ENCODE measurements around the gene CLINT1.
"Not testable (repeated sequence)": the region's sequence is repeated elsewhere in the genome, so short reads cannot be mapped to it uniquely, and the experiment has no call there.

Gene CLINT1

DNA sequence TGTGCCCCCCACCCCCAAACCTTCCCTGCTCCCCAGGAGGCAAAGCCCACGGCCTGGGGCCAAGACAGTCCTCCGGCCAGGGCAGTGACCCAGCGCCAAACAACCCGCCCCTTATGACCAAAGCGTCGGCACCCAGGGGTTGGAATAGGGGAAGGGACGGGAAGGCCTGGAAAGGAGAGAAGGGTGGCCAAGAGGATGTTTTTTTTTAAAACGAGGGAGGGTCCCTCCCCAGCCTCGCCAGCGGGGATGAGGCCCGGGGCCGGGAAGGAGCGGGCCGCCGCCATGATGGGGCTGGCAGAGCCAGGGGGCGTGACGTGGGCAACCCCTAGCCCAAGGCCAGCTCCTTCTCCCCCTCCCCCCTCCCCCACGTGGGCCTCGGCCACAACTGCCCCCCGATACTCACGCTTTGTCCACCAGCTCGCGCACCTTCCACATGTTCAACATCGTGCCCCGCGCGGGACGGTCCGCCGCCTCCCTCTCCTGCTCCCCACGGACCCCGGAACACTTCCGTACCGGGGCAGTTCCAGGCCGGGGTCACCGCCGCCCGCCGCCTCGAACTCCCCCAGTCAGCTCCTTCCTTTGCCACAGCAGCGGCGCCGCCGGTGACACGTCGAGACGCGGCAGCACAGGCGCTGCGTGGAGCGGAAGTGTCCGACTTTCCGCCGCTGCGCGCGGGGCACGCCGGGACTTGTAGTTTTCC, at the start of gene CLINT1:
Gene CLINT1, minus strand, starts transcription at position 619 of the 700 bp plus-strand sequence. Its CDS starts 175 bp downstream, at position 444.
- peak; percentile 87 to 90 for DNase-seq

GRCh38 chr5:157908459-157908858, 49.5 kb upstream of the CLINT1 start:
- DNase-seq = no peak

GRCh38 chr5:157907479-157907878, 48.5 kb upstream of the CLINT1 start:
- no peak for DNase-seq

GRCh38 chr5:157903117-157903450, 44.1 kb upstream of the CLINT1 start:
- no peak for DNase-seq

- no peak for DNase-seq
Observed at GRCh38 chr5:157902449-157903116, 43.6 kb upstream of the CLINT1 start.

GRCh38 chr5:157900644-157901043, 41.7 kb upstream of the CLINT1 start:
- no peak for DNase-seq

GRCh38 chr5:157893611-157894010, 34.7 kb upstream of the CLINT1 start:
- DNase-seq = no peak

- no peak for DNase-seq
Observed at GRCh38 chr5:157892974-157893373, 34.0 kb upstream of the CLINT1 start.

DNA sequence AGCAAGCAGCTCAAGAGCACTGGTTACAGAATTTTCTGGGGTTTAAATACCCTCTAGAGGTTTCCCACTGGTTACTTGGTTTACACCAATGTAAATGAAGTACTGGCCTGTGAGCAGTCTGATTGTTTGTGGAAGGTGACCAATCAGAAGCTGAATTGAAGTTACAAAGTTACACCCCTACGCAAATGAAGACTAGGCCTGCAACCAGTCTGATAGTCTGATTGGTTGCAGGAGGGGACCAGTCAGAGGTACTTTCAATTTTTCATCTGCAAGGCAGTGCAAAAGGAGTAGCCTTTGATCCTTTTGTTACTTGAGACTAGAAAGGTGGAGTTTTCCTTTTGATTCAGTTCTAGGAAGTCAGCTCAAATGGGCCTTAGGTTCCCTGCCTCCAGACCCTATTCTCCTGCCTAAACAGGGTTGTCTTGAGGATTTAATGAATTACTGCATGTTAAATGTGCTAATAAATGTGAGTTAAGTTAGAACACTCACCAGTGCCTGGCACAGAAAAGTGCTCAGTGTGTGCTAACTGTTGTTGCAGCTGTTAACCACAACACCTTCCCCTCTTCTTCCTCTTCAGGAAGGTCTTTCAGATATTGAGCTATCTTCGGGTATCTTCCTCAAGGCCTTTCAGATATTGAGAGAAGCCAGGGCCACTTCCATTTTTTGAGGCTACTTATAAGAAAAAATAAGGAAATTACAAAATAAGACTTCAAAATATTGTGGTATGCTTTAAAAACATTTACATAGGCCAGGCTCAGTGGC, 32.1 kb upstream of the CLINT1 start:
- DNase-seq = peak in 1 of 2 donors; percentile 43

- DNase-seq = no peak
Observed at GRCh38 chr5:157888814-157889532, 30.0 kb upstream of the CLINT1 start.

DNA sequence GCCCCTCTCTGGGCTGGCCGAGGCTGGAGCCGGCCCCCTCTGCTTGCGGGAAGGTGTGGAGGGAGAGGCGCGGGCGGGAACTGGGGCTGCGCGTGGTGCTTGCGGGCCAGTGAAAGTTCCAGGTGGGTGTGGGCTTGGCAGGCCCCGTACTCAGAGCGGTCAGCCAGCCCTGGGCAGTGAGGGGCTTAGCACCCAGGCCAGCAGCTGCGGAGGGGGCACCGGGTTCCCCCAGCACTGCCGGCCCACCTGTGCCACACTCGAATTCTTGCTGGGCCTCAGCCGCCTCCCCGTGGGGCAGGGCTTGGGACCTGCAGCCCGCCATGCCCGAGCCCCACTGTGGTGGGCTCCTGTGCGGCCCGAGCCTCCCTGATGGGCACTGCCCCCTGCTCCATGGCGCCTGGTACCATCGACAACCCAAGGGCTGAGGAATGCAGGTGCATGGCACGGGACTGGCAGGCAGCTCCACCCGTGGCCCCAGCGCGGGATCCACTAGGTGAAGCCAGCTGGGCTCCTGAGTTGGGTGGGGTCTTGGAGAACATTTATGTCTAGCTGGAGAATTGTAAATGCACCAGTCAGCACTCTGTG, 27.9 kb upstream of the CLINT1 start:
- no peak for DNase-seq

DNA sequence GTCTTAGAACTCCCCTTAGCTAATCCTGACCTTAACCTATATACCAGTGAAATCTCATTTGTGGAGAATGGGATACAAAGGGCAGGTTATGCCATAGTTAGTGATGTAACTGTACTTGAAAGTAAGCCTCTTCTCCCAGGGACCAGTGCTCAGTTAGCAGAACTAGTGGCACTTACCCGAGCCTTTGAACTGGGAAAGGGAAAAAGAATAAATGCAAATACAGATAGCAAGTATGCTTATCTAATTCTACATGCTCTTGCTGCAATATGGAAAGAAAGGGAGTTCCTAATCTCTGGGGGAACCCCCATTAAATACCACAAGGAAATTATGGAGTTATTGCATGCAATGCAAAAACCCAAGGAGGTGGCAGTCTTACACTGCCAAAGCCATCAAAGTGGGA, 26.1 kb upstream of the CLINT1 start:
- not testable (repeated sequence) for DNase-seq

- DNase-seq = not testable (repeated sequence)
Observed at GRCh38 chr5:157881498-157881897, 22.6 kb upstream of the CLINT1 start.

- DNase-seq = no peak
Observed at GRCh38 chr5:157877821-157878220, 18.9 kb upstream of the CLINT1 start.

GRCh38 chr5:157874861-157875260, 15.9 kb upstream of the CLINT1 start:
- no peak for DNase-seq

DNA sequence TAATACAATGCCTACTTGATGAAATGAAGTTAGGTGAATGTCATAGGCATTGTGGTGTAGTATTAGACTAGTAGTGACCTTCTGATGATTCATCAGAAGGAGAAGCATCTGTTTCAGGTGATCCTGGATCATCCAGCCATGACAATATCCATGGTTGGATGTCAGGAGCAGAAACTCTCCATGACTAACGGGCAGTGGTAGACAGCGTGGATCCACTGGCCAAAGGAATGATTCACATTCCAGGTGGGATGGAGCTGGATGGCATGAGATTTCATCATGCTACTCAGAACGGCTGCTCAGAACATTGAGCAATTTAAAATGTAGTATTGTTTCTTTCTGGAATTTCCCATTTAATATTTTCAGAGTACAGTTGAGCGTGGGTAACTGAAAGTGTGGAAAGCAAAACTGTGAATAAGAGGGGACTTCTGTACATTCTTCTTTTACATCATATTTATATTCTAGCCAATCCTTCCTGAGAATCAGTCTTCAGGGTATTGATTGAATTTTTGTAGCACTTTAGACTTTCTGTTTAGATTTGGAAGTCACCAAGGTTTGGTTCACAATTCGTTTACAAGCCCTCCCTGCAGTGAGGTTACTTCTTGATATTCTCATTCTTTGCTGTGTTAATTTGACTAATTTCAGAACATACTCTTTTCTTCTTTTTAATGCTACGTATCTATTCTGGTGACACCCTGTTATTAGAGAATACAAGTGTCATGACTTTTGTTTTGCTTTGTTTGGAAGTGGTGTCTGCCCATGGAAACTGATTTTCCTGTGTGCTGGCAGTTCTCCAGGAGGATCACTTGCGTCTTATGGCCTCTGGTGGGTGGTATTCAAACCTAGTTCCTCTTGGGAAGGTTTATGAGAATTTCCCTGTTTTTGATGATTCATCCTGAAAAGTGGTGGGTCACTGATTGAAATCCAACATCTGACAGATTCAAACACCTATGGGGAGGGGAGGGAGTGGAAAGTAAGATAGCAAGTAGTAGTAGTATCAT, 12.2 kb upstream of the CLINT1 start:
- no peak for DNase-seq

DNA sequence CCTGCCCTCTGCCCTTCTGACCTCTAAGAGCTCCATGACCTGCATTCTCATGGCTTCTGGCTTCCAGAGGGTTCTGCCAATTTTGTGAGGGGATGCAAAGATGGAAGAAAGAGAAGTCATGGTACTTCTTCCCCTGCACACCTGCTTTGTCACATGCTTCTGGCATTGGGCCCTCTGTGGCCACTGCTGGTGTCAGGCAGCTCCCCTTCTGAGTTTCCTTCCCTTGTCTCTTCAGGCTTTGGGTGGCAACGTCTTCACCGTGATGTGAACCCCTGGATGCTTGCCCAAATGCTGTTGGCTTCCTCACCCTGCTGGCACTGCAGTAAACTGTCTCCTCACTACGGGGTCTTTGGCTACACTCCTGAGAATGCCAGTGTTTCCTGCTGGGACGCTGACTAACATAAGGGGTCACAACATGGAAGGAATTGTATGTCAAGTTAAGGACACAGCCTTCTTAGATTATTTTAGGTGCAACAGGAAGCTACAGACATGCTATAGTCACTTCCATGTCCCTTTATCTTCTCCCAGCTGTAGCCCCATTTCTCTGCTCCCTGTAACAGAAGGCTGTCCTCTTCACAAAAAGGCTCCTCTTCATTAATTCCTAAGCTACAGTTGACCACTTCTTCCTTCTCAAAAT, 8.9 kb upstream of the CLINT1 start:
- no peak for DNase-seq

- no peak for DNase-seq
Observed at GRCh38 chr5:157866536-157866935, 7.6 kb upstream of the CLINT1 start.

DNA sequence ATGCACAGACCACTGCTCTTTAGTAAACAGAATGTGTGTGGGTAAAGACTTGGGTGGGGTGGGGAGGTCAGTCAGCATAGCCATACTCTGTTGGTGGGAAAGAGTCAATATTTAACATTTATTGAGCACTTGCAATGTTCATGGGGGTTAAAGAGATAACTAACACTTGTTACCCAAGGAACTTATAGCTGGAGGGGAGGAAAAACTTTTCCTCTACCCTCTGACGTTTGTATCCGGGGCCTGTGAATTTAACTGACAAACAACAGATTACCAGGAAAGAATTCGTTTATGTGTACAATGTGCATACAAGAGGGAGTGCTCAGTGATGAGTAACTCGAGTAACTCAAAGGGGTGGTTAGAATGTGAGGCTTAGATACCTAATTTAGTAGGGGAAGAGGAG, 6.8 kb upstream of the CLINT1 start:
- DNase-seq = no peak

DNA sequence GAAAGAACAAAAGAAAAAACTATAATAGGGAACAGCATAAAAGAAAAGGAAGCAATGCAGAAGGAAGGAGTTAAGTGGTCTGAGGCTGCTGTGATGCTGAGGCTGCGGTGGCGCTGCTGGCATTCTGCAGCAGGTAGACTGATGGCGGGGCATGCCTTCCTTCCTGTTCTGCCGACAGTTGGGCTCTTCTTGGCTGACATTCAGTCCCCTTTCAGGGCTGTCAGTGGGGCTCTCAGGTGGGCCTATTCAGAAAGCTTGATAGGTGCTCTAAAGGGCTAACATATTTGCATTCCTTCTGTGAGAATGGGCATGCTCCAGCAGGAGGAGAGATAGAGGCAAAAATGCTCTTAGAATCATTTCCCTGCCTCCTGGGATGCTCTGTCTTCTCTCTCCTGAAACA, 5.1 kb upstream of the CLINT1 start:
- DNase-seq = no peak

Data from CD4-positive, alpha-beta T cell treated with Interferon alpha-2 for 1 hour (primary cell).